ENCODE measurements around the gene HBQ1.
"Not testable (repeated sequence)": the region's sequence is repeated elsewhere in the genome, so short reads cannot be mapped to it uniquely, and the experiment has no call there.

The HBQ1 gene

GRCh38 chr16:176477-177382 is 3.5 kb upstream of the HBQ1 start, which contains the start of gene HBA1:
HBA1 (plus strand) TSS chr16:176680; CDS start chr16:176717, 37 bp downstream.
- not testable (repeated sequence) for DNase-seq

GRCh38 chr16:177394-177822 is 2.9 kb upstream of the HBQ1 start:
- peak; percentile 22 for DNase-seq

- no peak for DNase-seq
Measured at GRCh38 chr16:177981-178667, 2.1 kb upstream of the HBQ1 start.

- DNase-seq = no peak
Measured at GRCh38 chr16:178668-179015, 1.6 kb upstream of the HBQ1 start.

GRCh38 chr16:179211-180092 is 807 bp upstream of the HBQ1 start:
- DNase-seq = no peak

- no peak for DNase-seq
Measured at GRCh38 chr16:180681-181564, 664 bp downstream of the HBQ1 start.

- no peak for DNase-seq
Measured at GRCh38 chr16:181565-182021, 1.3 kb downstream of the HBQ1 start.

- no peak for DNase-seq
Measured at GRCh38 chr16:183005-183404, 2.7 kb downstream of the HBQ1 start.

- DNase-seq = no peak
Measured at GRCh38 chr16:185213-185612, 5.0 kb downstream of the HBQ1 start.

- DNase-seq = no peak
Measured at GRCh38 chr16:185691-186090, 5.4 kb downstream of the HBQ1 start.

GRCh38 chr16:187330-187729 is 7.1 kb downstream of the HBQ1 start:
- DNase-seq = no peak

- no peak for DNase-seq
Measured at GRCh38 chr16:188674-189073, 8.4 kb downstream of the HBQ1 start.

- no peak for DNase-seq
Measured at GRCh38 chr16:189604-190186, 9.4 kb downstream of the HBQ1 start.

GRCh38 chr16:191831-192230 is 11.6 kb downstream of the HBQ1 start:
- DNase-seq = no peak

- DNase-seq = no peak
Measured at GRCh38 chr16:192686-193085, 12.4 kb downstream of the HBQ1 start.

GRCh38 chr16:193441-193840 is 13.2 kb downstream of the HBQ1 start:
- no peak for DNase-seq

GRCh38 chr16:194516-194915 is 14.3 kb downstream of the HBQ1 start:
- DNase-seq = no peak

GRCh38 chr16:200388-200787 is 20.1 kb downstream of the HBQ1 start:
- DNase-seq = no peak

- DNase-seq = no peak
Measured at GRCh38 chr16:203246-203645, 23.0 kb downstream of the HBQ1 start.

GRCh38 chr16:204046-204445 is 23.8 kb downstream of the HBQ1 start:
- not testable (repeated sequence) for DNase-seq

- DNase-seq = not testable (repeated sequence)
Measured at GRCh38 chr16:209359-209758, 29.1 kb downstream of the HBQ1 start.

Measured in SIG-M5 (cell line).